Fibroblast of the aortic adventitia (primary cell): ENCODE results near the gene LCLAT1. TPM values are rescaled to one million over a fixed set of nuclear protein-coding genes. Genes with fewer than 3 reads are reported as not detected.
"Not testable (repeated sequence)": the region's sequence is repeated elsewhere in the genome, so short reads cannot be mapped to it uniquely, and the experiment has no call there.

Experiments used
- DNase-seq: peaks from one replicate; pipeline ENCODE4 v3.0.0-alpha.2; 2010; ENCODE audit warnings: low read depth
- H3K4me3 ChIP-seq: 2 replicates; pipeline ENCODE4 v1.5.1; 2011; ENCODE audit warnings: low read depth, mild to moderate bottlenecking, control low read depth, low read length, moderate library complexity
- CTCF ChIP-seq: IDR thresholded peaks from 2 replicates; pipeline ENCODE4 v1.5.1; 2011; ENCODE audit warnings: mild to moderate bottlenecking, low read length, control low read depth, inconsistent platforms; ENCODE audit not compliant: insufficient read depth
- total RNA-seq: library from RNA; depleted of rRNA; stranded (reverse); fragments of >200 nt; gene quantifications from 2 replicates; pipeline ENCODE4 v1.2.3, GENCODE V29; 2012; ENCODE audit warnings: low replicate concordance

LCLAT1 gene
- total RNA-seq, 1 donor: 21.5 TPM

GRCh38 chr2:30504731-30505130 is 57.7 kb downstream of the LCLAT1 start:
- peak; percentile 48 for DNase-seq
- no peak overlapping the region for H3K4me3 ChIP-seq
- TF ChIP-seq CTCF: no peak

- no peak overlapping the region for H3K4me3 ChIP-seq
- no peak for DNase-seq
- TF ChIP-seq CTCF: no peak
Observed at GRCh38 chr2:30505500-30506180, 58.6 kb downstream of the LCLAT1 start.

GRCh38 chr2:30507460-30507859 is 60.4 kb downstream of the LCLAT1 start:
- not testable (repeated sequence) for H3K4me3 ChIP-seq, DNase-seq

GRCh38 chr2:30509716-30510115 is 62.7 kb downstream of the LCLAT1 start:
- DNase-seq: no peak
- H3K4me3 ChIP-seq: no peak overlapping the region
- no peak for TF ChIP-seq CTCF

GRCh38 chr2:30510409-30510808 is 63.4 kb downstream of the LCLAT1 start:
- no peak for DNase-seq
- TF ChIP-seq CTCF: no peak

GRCh38 chr2:30511122-30512083 is 64.4 kb downstream of the LCLAT1 start:
- DNase-seq: peak; percentile 40
- H3K4me3 ChIP-seq: no peak overlapping the region
- TF ChIP-seq CTCF: no peak

More at GRCh38 chr2:30510409-30510808, 63.4 kb downstream of the LCLAT1 start:
- H3K4me3 ChIP-seq: no peak overlapping the region

- H3K4me3 ChIP-seq: no peak overlapping the region
- TF ChIP-seq CTCF: no peak
Observed at GRCh38 chr2:30512243-30512886, 65.3 kb downstream of the LCLAT1 start.

GRCh38 chr2:30513649-30514048 is 66.6 kb downstream of the LCLAT1 start:
- not testable (repeated sequence) for H3K4me3 ChIP-seq, DNase-seq

More at GRCh38 chr2:30512243-30512886, 65.3 kb downstream of the LCLAT1 start:
- no peak for DNase-seq
